MM.1S (cell line): Measurements from ENCODE around the gene PHLDA1.

Source experiments
- DNase-seq: peaks from one replicate; pipeline ENCODE4 v3.0.0-alpha.2; 2015
- H2AFZ ChIP-seq: fragments of 300-600 bp; sonication (generic); 2 replicates; pipeline ENCODE4 v1.6.0; 2016; ENCODE audit warnings: antibody characterized with exemption, low read length
- H3F3A ChIP-seq: fragments of 300-600 bp; sonication (generic); 2 replicates; pipeline ENCODE4 v1.6.1; 2016; ENCODE audit warnings: mild to moderate bottlenecking, antibody characterized with exemption, low read length, moderate library complexity, mixed read lengths; ENCODE audit not compliant: insufficient read depth
- H3K27ac ChIP-seq: fragments of 300-600 bp; sonication (generic); 2 replicates; pipeline ENCODE4 v1.5.1; 2016; ENCODE audit warnings: mild to moderate bottlenecking, low read length
- H3K27me3 ChIP-seq: fragments of 300-600 bp; sonication (generic); replicated peaks from 2 replicates; pipeline ENCODE4 v1.6.0; 2016; ENCODE audit warnings: low read length; ENCODE audit not compliant: insufficient read depth
- H3K36me3 ChIP-seq: fragments of 300-600 bp; sonication (generic); replicated peaks from 2 replicates; pipeline ENCODE4 v1.6.1; 2016; ENCODE audit warnings: mild to moderate bottlenecking, low read length, mixed read lengths; ENCODE audit not compliant: insufficient read depth
- H3K4me1 ChIP-seq: fragments of 300-600 bp; sonication (generic); 2 replicates; pipeline ENCODE4 v1.6.1; 2016; ENCODE audit warnings: low read length, mixed read lengths
- H3K4me2 ChIP-seq: fragments of 300-600 bp; sonication (generic); 2 replicates; pipeline ENCODE4 v1.6.0; 2016; ENCODE audit warnings: low read depth, low read length
- H3K4me3 ChIP-seq: fragments of 300-600 bp; sonication (generic); 2 replicates; pipeline ENCODE4 v1.5.1; 2016; ENCODE audit warnings: low read length, mixed read lengths
- H3K79me2 ChIP-seq: fragments of 300-600 bp; sonication (generic); 2 replicates; pipeline ENCODE4 v1.6.1; 2016; ENCODE audit warnings: mixed run types, low read length, mixed read lengths
- H3K9ac ChIP-seq: fragments of 300-600 bp; sonication (generic); 2 replicates; pipeline ENCODE4 v1.6.1; 2016; ENCODE audit warnings: low read length, mixed read lengths
- H3K9me2 ChIP-seq: fragments of 300-600 bp; sonication (generic); replicated peaks from 2 replicates; pipeline ENCODE4 v1.6.1; 2016; ENCODE audit warnings: mild to moderate bottlenecking, low read length, mixed read lengths; ENCODE audit not compliant: insufficient read depth
- H3K9me3 ChIP-seq: fragments of 300-600 bp; sonication (generic); replicated peaks from 2 replicates; pipeline ENCODE4 v1.6.1; 2016; ENCODE audit warnings: mild to moderate bottlenecking, low read length, mixed read lengths; ENCODE audit not compliant: insufficient read depth
- H4K20me1 ChIP-seq: fragments of 300-600 bp; sonication (generic); 2 replicates; pipeline ENCODE4 v1.6.1; 2016; ENCODE audit warnings: mild to moderate bottlenecking, low read length, moderate library complexity, mixed read lengths; ENCODE audit not compliant: insufficient read depth
- CTCF ChIP-seq: fragments of 300-600 bp; sonication (generic); IDR thresholded peaks from 2 replicates; pipeline ENCODE4 v1.5.1; 2016; ENCODE audit warnings: antibody characterized with exemption, low read length, mixed read lengths
- EZH2 ChIP-seq: fragments of 300-600 bp; sonication (generic); optimal IDR thresholded peaks from 2 replicates; pipeline ENCODE3; 2017; ENCODE audit warnings: low read depth, mild to moderate bottlenecking, antibody characterized with exemption, low read length, mixed read lengths
- EZH2phosphoT487 ChIP-seq: fragments of 300-600 bp; sonication (generic); IDR thresholded peaks from 2 replicates; pipeline ENCODE4 v1.6.1; 2018; ENCODE audit warnings: antibody characterized with exemption, low read length

PHLDA1 gene

GRCh38 chr12:76032043-76032981 lies 736 bp upstream of the PHLDA1 start:
- DNase-seq = peak; percentile 79
- peak overlapping the region; percentile 90 for H3K27ac ChIP-seq
- H3K9ac ChIP-seq = peak overlapping the region; percentile 94
- H3K36me3 ChIP-seq = no peaks in the 10 kb centered on the region
- H3K4me2 ChIP-seq = peak overlapping the region; percentile 90
- no peaks in the 10 kb centered on the region for H3K27me3 ChIP-seq
- TF ChIP-seq CTCF = no peak
- no peak for TF ChIP-seq EZH2phosphoT487
- TF ChIP-seq EZH2 = no peak
- peaks cover 19% of the 10 kb centered on the region for H3K4me1 ChIP-seq
- no peaks in the 10 kb centered on the region for H3K9me2 ChIP-seq
- H3F3A ChIP-seq = peaks cover 24% of the 10 kb centered on the region
- peak overlapping the region; percentile 96 for H3K4me3 ChIP-seq
- no peaks in the 10 kb centered on the region for H4K20me1 ChIP-seq
- peak overlapping the region; percentile 94 for H2AFZ ChIP-seq
- H3K79me2 ChIP-seq = peaks cover 35% of the 10 kb centered on the region
- no peaks in the 10 kb centered on the region for H3K9me3 ChIP-seq

GRCh38 chr12:76031081-76031413 lies 529 bp downstream of the PHLDA1 start:
- peak overlapping the region; percentile 90 for H3K9ac ChIP-seq
- no peaks in the 10 kb centered on the region for H3K36me3 ChIP-seq
- peak overlapping the region; percentile 96 for H3K4me3 ChIP-seq
- no peaks in the 10 kb centered on the region for H3K9me2 ChIP-seq
- peak overlapping the region; percentile 25 for H2AFZ ChIP-seq
- no peaks in the 10 kb centered on the region for H4K20me1 ChIP-seq
- no peak for DNase-seq
- no peaks in the 10 kb centered on the region for H3K9me3 ChIP-seq
- peaks cover 35% of the 10 kb centered on the region for H3K79me2 ChIP-seq
- H3K4me2 ChIP-seq = peak overlapping the region; percentile 87
- TF ChIP-seq CTCF (no peak), EZH2phosphoT487 (no peak), EZH2 (no peak)
- H3K27ac ChIP-seq = peak overlapping the region; percentile 90
- H3K27me3 ChIP-seq = no peaks in the 10 kb centered on the region
- H3K4me1 ChIP-seq = peaks cover 19% of the 10 kb centered on the region
- H3F3A ChIP-seq = peaks cover 31% of the 10 kb centered on the region

GRCh38 chr12:76030341-76031080 lies 1.1 kb downstream of the PHLDA1 start:
- H3F3A ChIP-seq = peaks cover 36% of the 10 kb centered on the region
- peak overlapping the region; percentile 48 for H2AFZ ChIP-seq
- H4K20me1 ChIP-seq = no peaks in the 10 kb centered on the region
- peaks cover 35% of the 10 kb centered on the region for H3K79me2 ChIP-seq
- H3K4me1 ChIP-seq = peaks cover 19% of the 10 kb centered on the region
- peak overlapping the region; percentile 90 for H3K27ac ChIP-seq
- H3K4me3 ChIP-seq = peak overlapping the region; percentile 96
- no peaks in the 10 kb centered on the region for H3K27me3 ChIP-seq
- no peaks in the 10 kb centered on the region for H3K9me3 ChIP-seq
- H3K36me3 ChIP-seq = no peaks in the 10 kb centered on the region
- peak overlapping the region; percentile 87 for H3K4me2 ChIP-seq
- DNase-seq = peak; percentile 57
- TF ChIP-seq CTCF = no peak
- no peak for TF ChIP-seq EZH2phosphoT487
- no peak for TF ChIP-seq EZH2
- peak overlapping the region; percentile 90 for H3K9ac ChIP-seq
- no peaks in the 10 kb centered on the region for H3K9me2 ChIP-seq
